T-helper 2 cell treated with Interferon-gamma antibody and Interleukin-4, amounts not matched to agents 100 ng/mL and 5 ng/mL, for 36 hours (primary cell): ENCODE measurements around the gene KPNA3. TPM values are rescaled to one million over a fixed set of nuclear protein-coding genes. Genes with fewer than 3 reads are reported as not detected.
"Not testable (repeated sequence)": the region's sequence is repeated elsewhere in the genome, so short reads cannot be mapped to it uniquely, and the experiment has no call there.

ENCODE experiments used
- intact Hi-C: fragments of 100-400 bp; cut with micrococcal nuclease; formaldehyde crosslinking; loops from one replicate; pipeline ENCODE4 v1.15.1; 2023
- total RNA-seq: library from RNA; stranded (reverse); gene quantifications from 2 replicates; pipeline ENCODE4 v1.2.3, GENCODE V29; 2022

Gene KPNA3
- total RNA-seq, 1 donor from 2014 or later, result 42.4 TPM

GRCh38 chr13:49807681-49808080 lies 15.2 kb upstream of the KPNA3 start:
- intact Hi-C loops, result no loop called here

DNA sequence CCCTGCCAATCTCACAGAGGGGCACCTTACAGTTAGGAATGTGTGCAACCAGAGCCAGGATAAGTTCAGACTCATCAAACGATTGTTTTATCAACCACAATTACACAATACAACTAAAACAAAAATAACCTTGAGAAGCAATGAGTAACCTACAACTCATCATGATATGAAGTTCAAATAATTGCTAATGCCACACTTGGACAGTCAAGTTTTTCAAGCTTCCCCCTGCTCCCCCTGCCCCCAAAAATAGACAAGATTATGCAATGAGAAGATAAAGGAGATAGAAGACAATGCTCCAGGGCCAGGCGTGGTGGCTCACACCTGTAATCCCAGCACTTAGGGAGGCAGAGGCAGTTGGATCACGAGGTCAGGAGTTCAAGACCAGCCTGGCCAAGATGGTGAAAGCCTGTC lies 13.6 kb upstream of the KPNA3 start:
- intact Hi-C loops, result no loop called here

DNA sequence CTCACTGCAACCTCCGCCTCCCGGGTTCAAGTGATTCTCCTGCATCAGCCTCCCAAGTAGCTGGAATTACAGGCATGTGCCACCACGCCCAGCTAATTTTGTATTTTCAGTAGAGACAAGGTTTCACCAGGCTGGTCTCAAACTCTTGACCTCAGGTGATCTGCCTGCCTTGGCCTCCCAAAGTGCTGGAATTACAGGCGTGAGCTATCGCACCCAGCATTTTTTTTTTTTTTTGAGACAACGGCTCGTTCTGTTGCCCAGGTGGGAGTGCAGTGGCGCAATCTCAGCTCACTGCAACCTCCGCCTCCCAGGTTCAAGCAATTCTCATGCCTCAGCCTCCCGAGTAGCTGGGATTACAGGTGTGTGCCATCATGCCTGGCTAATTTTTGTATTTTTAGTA lies 10.6 kb upstream of the KPNA3 start:
- intact Hi-C loops, result not testable (repeated sequence)

GRCh38 chr13:49802426-49802825 lies 9.9 kb upstream of the KPNA3 start:
- intact Hi-C loops, result no loop called here

GRCh38 chr13:49791711-49792549 lies 552 bp downstream of the KPNA3 start:
- intact Hi-C loops, result loop anchor here (1.0 to 5.0 kb wide), 11 partner anchors 101 to 1793 kb away; partner anchors contain the start of genes CAB39L, CDADC1, EBPL and INTS6

- intact Hi-C loops, result loop anchor here (5.0 kb wide), 3 partner anchors 294 to 1489 kb away; partner anchors contain the start of genes CDADC1, PHF11 and RB1
These were observed 1.2 kb downstream of the KPNA3 start for GRCh38 chr13:49791315-49791710.

DNA sequence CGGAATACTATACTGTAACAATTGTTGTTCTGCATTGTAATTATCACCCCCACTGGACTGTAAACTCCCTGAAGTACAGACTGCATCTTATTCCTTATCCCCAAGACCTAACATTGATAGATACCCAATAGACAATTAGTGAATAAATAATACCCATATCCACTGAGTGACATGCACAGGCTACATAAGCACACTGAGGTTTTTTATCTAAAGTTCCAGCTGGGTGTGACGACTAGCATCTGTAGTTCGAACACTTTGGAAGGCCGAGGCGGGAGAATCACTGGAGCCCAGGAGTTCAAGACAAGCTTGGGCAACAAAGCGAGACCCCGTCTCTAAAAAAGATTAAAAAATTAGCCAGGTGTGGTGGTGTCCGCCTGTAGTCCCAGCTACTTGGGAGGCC lies 2.5 kb downstream of the KPNA3 start:
- intact Hi-C loops, result loop anchor here (5.0 kb wide), 3 partner anchors 293 to 1488 kb away; partner anchors contain the start of genes CDADC1, PHF11 and RB1

DNA sequence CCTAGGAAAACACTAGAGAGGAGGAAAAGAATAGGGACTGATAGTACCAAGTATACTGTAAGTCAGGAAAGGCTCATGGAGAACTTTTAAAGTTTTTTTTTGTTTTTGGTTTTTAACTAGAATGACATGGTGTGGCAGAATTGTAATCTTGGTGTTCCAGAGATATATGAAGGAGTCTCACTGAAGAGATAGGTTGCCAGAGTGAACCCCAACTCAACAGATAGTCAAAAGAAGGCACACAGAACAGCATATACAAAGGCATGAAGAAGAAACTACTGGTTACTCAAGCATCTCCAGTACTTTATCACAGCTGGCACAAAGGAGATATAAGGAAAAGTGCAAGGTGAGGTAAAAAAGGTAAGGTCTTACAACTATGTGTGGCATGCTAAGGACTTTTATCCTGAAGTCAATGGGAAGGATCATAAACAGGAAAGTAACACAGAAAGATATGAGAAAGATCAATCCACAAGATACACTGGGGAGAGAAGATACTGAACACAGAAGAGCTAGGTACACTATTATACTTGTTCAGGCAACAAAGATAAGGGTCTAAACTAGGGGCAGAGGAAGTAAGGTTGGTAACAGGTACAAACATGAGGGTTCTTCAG lies 6.0 kb downstream of the KPNA3 start:
- intact Hi-C loops, result no loop called here

GRCh38 chr13:49784886-49785570 lies 7.5 kb downstream of the KPNA3 start:
- intact Hi-C loops, result no loop called here

- intact Hi-C loops, result no loop called here
These were observed 8.6 kb downstream of the KPNA3 start for GRCh38 chr13:49783865-49784264.

DNA sequence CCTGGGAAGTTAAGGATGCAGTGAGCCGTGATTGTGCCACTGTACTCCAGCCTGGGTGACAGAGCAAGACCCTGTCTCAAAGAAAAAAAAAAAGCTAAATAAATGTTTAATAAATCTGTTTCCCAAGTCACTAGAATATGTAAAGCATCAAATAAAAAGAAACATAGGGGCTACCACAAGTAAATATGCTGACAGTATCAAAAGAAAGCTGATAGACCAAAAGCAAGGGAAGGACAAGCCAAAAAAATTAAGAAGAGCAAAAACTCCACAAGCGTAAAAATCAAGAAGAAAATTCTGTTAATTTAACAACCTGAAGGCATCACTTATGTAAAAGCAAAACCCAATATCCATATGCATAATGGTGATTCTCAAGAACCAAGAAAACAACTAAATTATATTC lies 9.7 kb downstream of the KPNA3 start:
- intact Hi-C loops, result no loop called here

DNA sequence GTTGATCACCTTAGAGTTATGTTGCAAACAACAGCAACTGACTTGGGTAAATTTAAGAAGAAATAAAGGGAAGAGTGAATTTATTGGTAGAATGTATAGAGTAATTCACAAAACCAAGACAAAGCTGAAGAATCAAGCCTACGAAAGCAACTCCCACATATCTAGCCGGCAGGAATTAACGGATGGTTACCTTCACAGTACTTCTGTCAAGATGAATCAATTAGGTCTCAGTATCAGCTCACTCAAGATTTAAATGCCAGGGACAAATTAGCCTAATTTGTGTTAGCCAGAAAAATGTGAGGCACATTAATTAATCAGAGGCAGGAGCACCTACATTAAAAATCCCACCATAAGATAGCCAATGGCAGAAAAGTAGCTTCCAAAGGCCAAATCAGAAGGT lies 10.7 kb downstream of the KPNA3 start:
- intact Hi-C loops, result no loop called here

GRCh38 chr13:49779721-49780120 lies 12.8 kb downstream of the KPNA3 start:
- intact Hi-C loops, result no loop called here

DNA sequence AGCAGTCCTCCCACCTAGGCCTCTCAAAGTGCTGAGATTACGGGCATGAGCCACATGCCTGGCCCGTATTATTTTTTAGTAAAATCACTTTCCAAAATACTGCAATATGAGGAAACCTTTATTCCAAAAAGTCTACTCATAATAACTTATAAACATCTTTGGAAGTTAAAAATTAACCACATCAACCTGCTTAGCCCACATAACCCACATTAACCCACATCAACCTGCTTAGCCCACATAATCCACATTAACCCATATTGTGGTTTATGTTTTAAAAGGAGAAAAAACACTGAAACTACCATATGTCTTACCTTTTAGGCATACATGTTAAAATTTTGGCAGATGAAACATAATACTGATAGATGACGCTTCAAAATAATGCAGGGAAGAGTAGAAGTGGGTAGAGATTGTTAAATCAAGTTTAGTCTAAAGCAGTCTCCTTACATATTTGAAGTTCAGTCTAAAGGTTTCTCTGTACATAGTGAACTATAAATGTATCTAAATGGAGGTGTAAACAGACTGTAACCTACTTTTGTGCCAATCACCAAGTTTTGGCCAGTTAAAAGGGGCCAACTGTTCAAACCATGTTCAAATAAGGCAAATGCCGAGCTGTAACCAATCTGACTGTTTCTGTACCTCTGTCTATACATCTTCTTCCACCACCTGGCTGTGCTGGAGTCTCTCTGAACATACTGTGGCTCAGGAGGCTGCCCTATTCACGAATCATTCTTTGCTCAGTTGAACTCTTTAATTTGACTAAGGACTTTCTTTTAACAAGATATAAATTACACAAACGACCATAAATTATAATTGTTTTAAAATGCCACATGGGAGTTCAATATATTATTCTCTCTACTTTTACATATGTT lies 14.5 kb downstream of the KPNA3 start:
- intact Hi-C loops, result no loop called here

DNA sequence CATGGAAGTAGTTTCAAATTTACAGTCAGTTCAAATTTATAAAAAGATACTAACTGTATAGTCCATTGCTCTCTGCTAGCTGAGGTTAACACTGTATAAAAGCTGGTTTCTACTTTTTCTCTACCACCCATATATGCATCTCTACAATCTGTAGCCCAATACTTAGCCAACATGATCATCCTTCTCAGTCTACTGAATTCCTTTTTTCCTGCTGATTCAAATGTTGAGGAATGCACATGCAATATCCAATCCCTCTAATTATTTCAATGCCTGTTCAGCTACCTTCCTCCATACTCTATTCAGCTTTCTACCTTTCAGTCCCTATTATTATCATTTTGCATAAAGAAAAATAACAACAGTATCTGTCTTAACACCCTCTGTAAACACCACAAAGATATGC lies 15.6 kb downstream of the KPNA3 start:
- intact Hi-C loops, result no loop called here

- intact Hi-C loops, result no loop called here
These were observed 18.0 kb downstream of the KPNA3 start for GRCh38 chr13:49774376-49775005.

GRCh38 chr13:49772828-49773227 lies 19.7 kb downstream of the KPNA3 start:
- intact Hi-C loops, result no loop called here

- intact Hi-C loops, result not testable (repeated sequence)
These were observed 30.7 kb downstream of the KPNA3 start for GRCh38 chr13:49761811-49762210.

DNA sequence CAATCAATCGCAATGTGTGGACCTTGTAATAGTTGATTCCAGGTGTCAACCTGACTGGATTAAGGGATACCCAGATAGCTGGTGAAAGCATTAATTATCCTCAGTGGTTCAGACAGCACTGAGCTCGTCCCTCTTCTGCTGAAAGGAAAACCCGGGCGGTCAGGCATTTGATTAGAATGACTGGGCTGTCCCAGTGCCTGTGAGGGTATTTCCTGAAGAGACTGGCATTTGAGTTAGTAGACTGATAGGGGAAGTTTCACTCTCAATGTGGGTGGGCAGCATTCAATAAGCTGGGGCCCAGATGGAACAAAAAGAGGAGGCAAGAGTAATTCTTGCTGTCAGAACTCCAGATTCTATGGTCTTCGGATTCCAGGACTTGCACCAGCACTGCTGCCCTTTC lies 31.9 kb downstream of the KPNA3 start:
- intact Hi-C loops, result no loop called here

- intact Hi-C loops, result no loop called here
These were observed 33.0 kb downstream of the KPNA3 start for GRCh38 chr13:49759503-49759902.

- intact Hi-C loops, result no loop called here
These were observed 36.2 kb downstream of the KPNA3 start for GRCh38 chr13:49756263-49756662.
